Heart left ventricle (tissue), 16 donors: ENCODE results near the gene DNALI1. TPM values are rescaled to one million over a fixed set of nuclear protein-coding genes. Genes with fewer than 3 reads are reported as not detected.
A peak's percentile ranks its signal among the peaks of the same experiment; 100 is the strongest.
"Not testable (repeated sequence)": the region's sequence is repeated elsewhere in the genome, so short reads cannot be mapped to it uniquely, and the experiment has no call there.

Experiments used
- ATAC-seq, 4 donors: fragments of 200-7000 bp; cut with Tn5 transposase; one replicate each; pipeline ENCODE4 v1.9.1; 2020 to 2022; ENCODE audit warnings: moderate library complexity in 4 of 4, mild to moderate bottlenecking in 3 of 4, moderate number of reproducible peaks in 1 of 4
- DNase-seq, 5 donors: peaks; one replicate each; pipeline ENCODE4 v3.0.0-alpha.2; 2020
- H3K27ac ChIP-seq, 12 donors: fragments of 200-600 bp; sonication (generic) in 4 of 12; one replicate each; pipeline versions ENCODE4 v1.5.0 to v1.8.0; 2016 to 2022; ENCODE audit warnings: mild to moderate bottlenecking in 2 of 12
- H3K27me3 ChIP-seq, 9 donors: fragments of 200-600 bp; sonication (generic) in 2 of 9; one replicate each; pipeline versions ENCODE4 v1.5.1 to v1.8.0; 2016 to 2022; ENCODE audit warnings: mild to moderate bottlenecking in 3 of 9
- H3K36me3 ChIP-seq, 9 donors: fragments of 200-600 bp; sonication (generic) in 2 of 9; one replicate each; pipeline versions ENCODE4 v1.5.0 to v1.8.0; 2018 to 2022; ENCODE audit warnings: mild to moderate bottlenecking in 2 of 9
- H3K4me1 ChIP-seq, 12 donors: fragments of 200-600 bp; sonication (generic) in 4 of 12; one replicate each; pipeline versions ENCODE4 v1.5.0 to v1.8.0; 2016 to 2022; ENCODE audit warnings: mild to moderate bottlenecking in 3 of 12
- H3K4me3 ChIP-seq, 12 donors: fragments of 200-600 bp; sonication (generic) in 4 of 12; one replicate each; pipeline versions ENCODE4 v1.5.0 to v1.8.0; 2017 to 2022; ENCODE audit warnings: mild to moderate bottlenecking in 9 of 12, moderate library complexity in 4 of 12
- H3K9me3 ChIP-seq, 12 donors: fragments of 200-600 bp; sonication (generic) in 4 of 12; one replicate each; pipeline versions ENCODE4 v1.5.0 to v1.8.0; 2016 to 2022; ENCODE audit warnings: mild to moderate bottlenecking in 1 of 12
- CTCF ChIP-seq, 12 donors: fragments of 200-600 bp; sonication (generic) in 4 of 12; IDR thresholded peaks; one replicate each; pipeline versions ENCODE4 v1.5.0 to v1.8.0; 2018 to 2022; ENCODE audit warnings: antibody characterized with exemption in 12 of 12, mild to moderate bottlenecking in 5 of 12
- POLR2A ChIP-seq, 2 donors: fragments of 450-650 bp; IDR thresholded peaks; one replicate each; pipeline ENCODE4 v1.6.1; 2017; ENCODE audit warnings: antibody characterized with exemption in 2 of 2, mild to moderate bottlenecking in 2 of 2, moderate library complexity in 2 of 2
- WGBS, 4 donors: extraction: QIAGEN DNeasy Blood & Tissue Kit in 2 of 4; methylation state at CpG; one replicate each; pipeline versions ENCODE4 v1.1.5 to v1.1.7; 2013 to 2018; 5-methylcytosine and 5-hydroxymethylcytosine counted together
- intact Hi-C, 10 donors: fragments of 100-400 bp; cut with DNase I; formaldehyde crosslinking; loops; one replicate each; pipeline versions ENCODE4 v1.11.1 to v1.14.2; 2022
- polyA plus RNA-seq, 2 donors: library from polyadenylated mRNA; stranded (reverse); fragments of 200-250 nt; gene quantifications; one replicate each; pipeline ENCODE4 v1.2.3, GENCODE V29; 2013
- total RNA-seq, 9 donors: library from RNA; depleted of rRNA in 2 of 9; stranded (reverse); fragments of >200 nt in 2 of 9; fragmentation: NEBNext Ultra II Directional in 3 of 9; extraction: Animal tissue kit (Norgen Biotek cat#: 25700) in 3 of 9; gene quantifications; one replicate each; pipeline versions ENCODE4 v1.1.0 to v1.2.4, GENCODE V29; 2016 to 2023
- donor health status: ischemic (EF 13 %, LVEDD 7.1; RV severe dilation, severe dysfunction).
- donor health status: healthy with polysubstance abuse.
- donor health status: DM: no; HTN: yes; CAD: no.
- donor health status: DM: no; HTN: no; CAD: no.
- donor health status: ischemic (EF 25% LVEDD 6.9; RV normal size, moderate dysfunction).
- donor health status: ischemic (EF 25% LVEDD 5.7; RV mildly dilated, moderate dysfunction).
- donor health status: healthy.
- donor health status: DM: yes; HTN: yes; CAD: no.
- donor health status: ischemic (EF 35%, LVEDD 5.7; RV mildly dilated, moderate dysfunction).
- donor health status: nonischemic (EF 11% LVEDD 7.7; RV severe dilation, severe dysfunction).
- donor health status: DM: yes; HTN: yes; CAD: no.
- donor health status: PGD.
- donor health status: ischemic (EF 29% LVEDD 5.4; RV normal size, mild dysfunction).
- donor health status: nonischemic (EF 23%, LVEDD 6.1; RV moderate dilation, normal function).

Gene DNALI1
- total and polyA plus RNA-seq, 11 donors = 1.9 to 12.5 (median 3.3) TPM

- Histone ChIP-seq H3K4me3 (peak within 1 kb of the TSS; percentile 77 to 100 (median 88)), H3K36me3 (peaks cover 0 to 36% (median 30%) of the 10 kb centered on the region in 9 donors), H3K4me1 (peaks cover 0 to 30% (median 20%) of the 10 kb centered on the region in 12 donors), H3K27me3 (no peaks in the 10 kb centered on the region), H3K27ac (peak within 1 kb of the TSS; percentile 80 to 99 (median 95)), H3K9me3 (no peaks in the 10 kb centered on the region)
- 0 to 2% (median 1%) methylated on average over 25 to 100 of the region's 100 CpGs for WGBS, 4 donors
- ATAC-seq (peak; percentile 83 to 99 (median 98)), DNase-seq (peak; percentile 84 to 93 (median 88))
- TF ChIP-seq CTCF (IDR thresholded peaks at IDR 0.05) = peak; percentile 41 to 96 (median 80)
- TF ChIP-seq POLR2A (IDR thresholded peaks at IDR 0.05) = peak in 1 of 2 donors; percentile 78
- intact Hi-C loops = loop anchor here in 3 of 10 donors (2.0 to 5.0 kb wide), 3 partner anchors 38 to 80 kb away; partner anchors contain the start of genes SNIP1 (in 3 of the 3) and GNL2 (in 1 of the 3)
Measured at GRCh38 chr1:37514350-37515184, 42.2 kb upstream of the DNALI1 start, which contains the start of gene MEAF6. MEAF6 (minus strand) TSS chr1:37514766; CDS start chr1:37514746, 20 bp downstream.

- 74 to 75% (median 75%) methylated on average over 18 of the region's 18 CpGs for WGBS, 4 donors
- DNase-seq (no peak), ATAC-seq (no peak)
- no peak for TF ChIP-seq CTCF (IDR thresholded peaks at IDR 0.05)
- no peak for TF ChIP-seq POLR2A (IDR thresholded peaks at IDR 0.05)
- peaks cover 0 to 30% (median 20%) of the 10 kb centered on the region in 12 donors for H3K4me1 ChIP-seq
- H3K4me3 ChIP-seq = peak overlapping the region; percentile 77 to 100 (median 88)
- H3K27ac ChIP-seq = peak overlapping the region; percentile 80 to 99 (median 95)
- intact Hi-C loops = loop anchor here in 2 of 10 donors (2.0 to 5.0 kb wide), 3 partner anchors 37 to 79 kb away; partner anchors contain the start of genes SNIP1 (in 2 of the 2) and GNL2 (in 1 of the 2)
- no peaks in the 10 kb centered on the region for H3K27me3 ChIP-seq
- no peaks in the 10 kb centered on the region for H3K9me3 ChIP-seq
- peaks cover 0 to 29% (median 27%) of the 10 kb centered on the region in 9 donors for H3K36me3 ChIP-seq
Measured at GRCh38 chr1:37515185-37516034, 41.3 kb upstream of the DNALI1 start.

GRCh38 chr1:37517569-37517968 lies 39.2 kb upstream of the DNALI1 start:
- Histone ChIP-seq H3K4me1 (peaks cover 0 to 21% (median 16%) of the 10 kb centered on the region in 12 donors), H3K27me3 (no peaks in the 10 kb centered on the region), H3K9me3 (no peaks in the 10 kb centered on the region), H3K36me3 (peaks cover 0 to 7% (median 5%) of the 10 kb centered on the region in 9 donors), H3K27ac (no peak overlapping the region), H3K4me3 (no peak overlapping the region)
- TF ChIP-seq POLR2A (IDR thresholded peaks at IDR 0.05) (no peak), CTCF (IDR thresholded peaks at IDR 0.05) (no peak)
- ATAC-seq (no peak), DNase-seq (no peak)
- intact Hi-C loops = loop anchor here in 1 of 10 donors (5.0 kb wide), 1 partner anchor 35 kb away; the partner anchor contains the start of gene SNIP1
- 92 to 100% (median 97%) methylated on average over 1 of the region's 1 CpG for WGBS, 4 donors

- not testable (repeated sequence) for H3K27me3 ChIP-seq, H3K9me3 ChIP-seq, DNase-seq, H3K27ac ChIP-seq, H3K4me3 ChIP-seq, H3K36me3 ChIP-seq, ATAC-seq
- 94 to 98% (median 96%) methylated on average over 10 to 29 of the region's 31 CpGs for WGBS, 4 donors
- peaks cover 0 to 15% (median 9%) of the 10 kb centered on the region in 12 donors for H3K4me1 ChIP-seq
- intact Hi-C loops = loop anchor here in 1 of 10 donors (5.0 kb wide), 1 partner anchor 34 kb away; the partner anchor contains the start of gene SNIP1
Measured at GRCh38 chr1:37518241-37518640, 38.5 kb upstream of the DNALI1 start.

- not testable (repeated sequence) for DNase-seq, H3K27ac ChIP-seq, H3K4me1 ChIP-seq, H3K36me3 ChIP-seq, H3K27me3 ChIP-seq, ATAC-seq, H3K9me3 ChIP-seq, H3K4me3 ChIP-seq
- 77 to 90% (median 82%) methylated on average over 9 to 15 of the region's 15 CpGs for WGBS, 4 donors
- intact Hi-C loops = loop anchor here in 1 of 10 donors (5.0 kb wide), 1 partner anchor 33 kb away; the partner anchor contains the start of gene SNIP1
Measured at GRCh38 chr1:37518929-37519328, 37.8 kb upstream of the DNALI1 start.
